Dermis lymphatic vessel endothelial cell (primary cell): ENCODE measurements around the gene RPL27A. TPM values are rescaled to one million over a fixed set of nuclear protein-coding genes. Genes with fewer than 3 reads are reported as not detected.

Source experiments
- total RNA-seq: library from RNA; depleted of rRNA; stranded (reverse); fragments of >200 nt; gene quantifications from 2 replicates; pipeline ENCODE4 v1.2.1, GENCODE V29; 2014

The RPL27A gene
- total RNA-seq, result 1,367 and 1,602 TPM in 2 replicates

DNA sequence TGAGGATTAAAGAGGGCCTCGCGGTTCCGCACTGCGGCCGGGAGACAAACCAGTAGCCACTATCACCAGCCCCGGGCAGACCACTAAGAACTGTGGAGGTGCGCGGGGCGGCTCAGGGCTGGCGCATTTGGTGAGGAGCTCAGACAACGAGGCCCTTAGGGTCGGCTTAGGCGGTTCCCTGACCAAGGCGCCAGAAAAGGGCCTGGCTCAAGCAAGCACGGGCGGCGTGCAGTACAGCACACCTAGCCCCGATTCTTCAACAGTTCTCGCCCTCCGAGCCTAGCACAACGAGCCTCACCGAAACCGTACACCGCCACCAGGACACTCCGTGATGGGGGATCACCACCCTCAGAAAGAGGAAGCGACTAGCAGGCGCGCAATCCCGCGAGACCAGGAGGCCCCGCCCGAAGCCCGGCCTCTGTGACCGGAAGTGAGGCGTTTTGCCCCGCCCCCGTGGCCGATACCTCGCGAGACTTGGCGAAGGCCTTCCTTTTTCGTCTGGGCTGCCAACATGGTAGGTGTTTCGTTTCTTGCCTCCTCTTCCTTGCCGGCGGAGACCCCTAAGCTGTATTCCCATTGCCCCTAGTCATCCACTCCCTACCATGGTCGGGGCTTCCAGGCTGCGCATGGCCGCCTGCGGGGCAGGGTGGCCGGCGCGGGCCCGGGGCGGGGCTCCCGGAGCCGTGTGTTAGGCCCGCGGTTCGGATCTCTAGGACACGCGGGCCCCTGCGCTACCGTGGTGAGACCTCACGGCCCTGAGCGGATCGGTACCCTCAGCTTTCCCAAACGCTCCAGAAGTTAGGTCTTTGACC, at the start of gene RPL27A, which contains the start of gene TRIM66:
TSS of gene RPL27A (plus strand) at position 490 of the 812 bp plus-strand sequence. CDS start at position 512, 22 bp downstream.
TSS of gene TRIM66 (minus strand) at position 363 of the 812 bp plus-strand sequence. CDS start 10,391 bp downstream, outside the sequence.

Other genes with a start within 250 kb of the RPL27A start
- 0.76 and 1.4 TPM in 2 replicates for gene STK33, start 88.6 kb upstream of the RPL27A start, total RNA-seq
- gene TRIM66, start 127 bp upstream of the RPL27A start, total RNA-seq, result 3.1 and 8.2 TPM in 2 replicates
- 23.7 and 24.1 TPM in 2 replicates for gene AKIP1, start 228.4 kb downstream of the RPL27A start, total RNA-seq